Mesenchymal stem cell (in vitro differentiated cells and primary cell): ENCODE results near the gene ARHGEF40.

ENCODE experiments used
- DNase-seq: peaks from one replicate; pipeline ENCODE4 v3.0.0-alpha.2; 2013
- H2AFZ ChIP-seq: one replicate; pipeline ENCODE4 v1.6.1; 2013; ENCODE audit warnings: low read depth, mild to moderate bottlenecking, control low read depth, inconsistent platforms, low read length, moderate library complexity
- H2AK5ac ChIP-seq: 2 replicates; pipeline ENCODE4 v1.6.1; 2013; ENCODE audit warnings: low read length, moderate library complexity, mild to moderate bottlenecking, inconsistent platforms; ENCODE audit not compliant: severe bottlenecking
- H2BK120ac ChIP-seq: one replicate; pipeline ENCODE4 v1.6.1; 2013; ENCODE audit warnings: low read depth, mild to moderate bottlenecking, inconsistent platforms, low read length, moderate library complexity
- H2BK12ac ChIP-seq, 2 experiments: one replicate each; pipeline ENCODE4 v1.6.1; 2013; ENCODE audit warnings: inconsistent platforms in 2 of 2, low read length in 2 of 2, mild to moderate bottlenecking in 2 of 2, moderate library complexity in 2 of 2, control low read depth in 1 of 2
- H2BK15ac ChIP-seq: one replicate; pipeline ENCODE4 v1.6.1; 2013; ENCODE audit warnings: mild to moderate bottlenecking, low read depth, inconsistent platforms; ENCODE audit not compliant: poor library complexity, severe bottlenecking
- H2BK5ac ChIP-seq: 2 replicates; pipeline ENCODE4 v1.6.1; 2013; ENCODE audit warnings: low read depth, mild to moderate bottlenecking, low read length, control low read depth, inconsistent platforms; ENCODE audit not compliant: poor library complexity, severe bottlenecking
- H3K14ac ChIP-seq, 2 experiments: one replicate each; pipeline ENCODE4 v1.6.1; 2013; ENCODE audit warnings: inconsistent platforms in 2 of 2, low read length in 2 of 2, control low read depth in 1 of 2, mild to moderate bottlenecking in 1 of 2, moderate library complexity in 1 of 2
- H3K18ac ChIP-seq, 2 experiments: one replicate each; pipeline ENCODE4 v1.6.1; 2013; ENCODE audit warnings: inconsistent platforms in 2 of 2, low read length in 2 of 2, control low read depth in 1 of 2, low read depth in 1 of 2, mild to moderate bottlenecking in 1 of 2
- H3K23ac ChIP-seq, 2 experiments: one replicate each; pipeline ENCODE4 v1.6.1; 2013; ENCODE audit warnings: inconsistent platforms in 2 of 2, low read length in 2 of 2, mild to moderate bottlenecking in 2 of 2, moderate library complexity in 2 of 2, control low read depth in 1 of 2
- H3K27ac ChIP-seq: 2 replicates; pipeline ENCODE4 v1.5.1; 2013; ENCODE audit warnings: mild to moderate bottlenecking, moderate library complexity, low read length, control low read depth, inconsistent platforms; ENCODE audit not compliant: poor library complexity, severe bottlenecking
- H3K27me3 ChIP-seq, 2 experiments: 2 replicates each; pipeline versions ENCODE4 v1.6.1 to v1.7.0; 2013; ENCODE audit warnings: low read length in 2 of 2, mild to moderate bottlenecking in 2 of 2, moderate library complexity in 2 of 2, control low read depth in 1 of 2, inconsistent platforms in 1 of 2; ENCODE audit not compliant: control insufficient read depth in 1 of 2, insufficient read depth in 1 of 2
- H3K36me3 ChIP-seq, 2 experiments: 2 replicates each; pipeline versions ENCODE4 v1.6.1 to v1.7.0; 2013; ENCODE audit warnings: low read length in 2 of 2, control low read depth in 1 of 2, inconsistent platforms in 1 of 2, low read depth in 1 of 2, mild to moderate bottlenecking in 1 of 2; ENCODE audit not compliant: insufficient read depth in 2 of 2, control insufficient read depth in 1 of 2
- H3K4ac ChIP-seq, 2 experiments: one replicate each; pipeline ENCODE4 v1.6.1; 2013; ENCODE audit warnings: inconsistent platforms in 2 of 2, low read length in 2 of 2, mild to moderate bottlenecking in 2 of 2, moderate library complexity in 2 of 2, control low read depth in 1 of 2, low read depth in 1 of 2
- H3K4me1 ChIP-seq: 2 replicates; pipeline ENCODE4 v1.6.1; 2013; ENCODE audit warnings: low read depth, low read length, control low read depth; ENCODE audit not compliant: control insufficient read depth, insufficient read depth
- H3K4me2 ChIP-seq: 2 replicates; pipeline ENCODE4 v1.6.1; 2013; ENCODE audit warnings: low read length, mild to moderate bottlenecking, inconsistent platforms; ENCODE audit not compliant: poor library complexity, severe bottlenecking
- H3K4me3 ChIP-seq, 2 experiments: 2 replicates each; pipeline versions ENCODE4 v1.5.1 to v1.7.0; 2013; ENCODE audit warnings: low read length in 2 of 2, mild to moderate bottlenecking in 2 of 2, control low read depth in 1 of 2, low read depth in 1 of 2; ENCODE audit not compliant: insufficient read depth in 1 of 2
- H3K79me1 ChIP-seq: replicated peaks from 2 replicates; pipeline ENCODE4 v1.6.1; 2013; ENCODE audit warnings: mild to moderate bottlenecking, control low read depth, low read length, inconsistent platforms; ENCODE audit not compliant: poor library complexity, severe bottlenecking
- H3K9ac ChIP-seq: 2 replicates; pipeline ENCODE4 v1.7.0; 2013; ENCODE audit warnings: mild to moderate bottlenecking, low read length, moderate library complexity
- H3K9me3 ChIP-seq: 2 replicates; pipeline ENCODE4 v1.7.0; 2013; ENCODE audit warnings: mild to moderate bottlenecking, low read length; ENCODE audit not compliant: control insufficient read depth
- H4K8ac ChIP-seq: one replicate; pipeline ENCODE4 v1.6.1; 2013; ENCODE audit warnings: inconsistent platforms, mild to moderate bottlenecking, low read length, moderate library complexity
- H4K91ac ChIP-seq: one replicate; pipeline ENCODE4 v1.6.1; 2013; ENCODE audit warnings: mild to moderate bottlenecking, low read length, inconsistent platforms
- WGBS: methylation state at CpG from one replicate; pipeline ENCODE4 v1.1.7; 2013; ENCODE audit warnings: mixed read lengths; 5-methylcytosine and 5-hydroxymethylcytosine counted together

ARHGEF40 gene

DNA sequence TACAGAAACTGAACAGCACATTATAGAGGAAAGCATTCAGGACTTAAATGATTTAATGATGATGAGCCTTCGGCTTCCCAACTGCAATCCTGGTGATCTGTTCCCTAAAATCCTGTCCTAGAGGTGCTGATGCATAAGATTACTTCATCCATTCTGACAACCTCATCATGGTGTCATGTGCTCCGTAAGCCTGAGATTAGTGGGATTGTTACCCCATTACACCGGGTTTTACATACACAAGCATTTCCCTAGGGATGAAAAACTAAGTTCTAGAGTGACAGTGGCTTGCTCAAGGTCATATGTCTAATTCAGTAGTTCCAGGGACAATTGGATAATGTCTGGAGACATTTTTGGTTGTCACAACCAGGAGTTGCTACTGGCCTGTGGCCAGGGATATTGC lies 32.9 kb upstream of the ARHGEF40 start:
- Histone ChIP-seq H2BK120ac (no peak overlapping the region), H3K18ac (no peak overlapping the region), H3K9ac (no peak overlapping the region), H2AFZ (no peak overlapping the region), H3K23ac (no peak overlapping the region), H3K36me3 (no peaks in the 10 kb centered on the region), H2BK15ac (no peak overlapping the region), H3K14ac (no peak overlapping the region), H3K4me1 (peaks cover 2% of the 10 kb centered on the region), H3K4me3 (no peak overlapping the region), H3K27me3 (peaks cover 21 to 38% of the 10 kb centered on the region in 2 experiments), H2BK5ac (no peak overlapping the region), H4K8ac (no peak overlapping the region), H3K4ac (no peak overlapping the region), H2AK5ac (no peak overlapping the region), H2BK12ac (no peak overlapping the region), H4K91ac (no peak overlapping the region), H3K4me2 (no peak overlapping the region), H3K27ac (no peak overlapping the region), H3K79me1 (no peaks in the 10 kb centered on the region), H3K9me3 (no peaks in the 10 kb centered on the region)
- 85% methylated on average over 1 of the region's 3 CpGs for WGBS
- no peak for DNase-seq

- Histone ChIP-seq H3K4ac (peak overlapping the region in 1 of 2 experiments; percentile 20), H3K4me3 (no peak overlapping the region), H3K23ac (no peak overlapping the region), H3K36me3 (no peaks in the 10 kb centered on the region), H3K79me1 (no peaks in the 10 kb centered on the region), H3K9me3 (no peaks in the 10 kb centered on the region), H3K4me2 (no peak overlapping the region), H3K27me3 (peaks cover 16 to 22% of the 10 kb centered on the region in 2 experiments), H2BK12ac (peak overlapping the region in 1 of 2 experiments; percentile 23), H2AFZ (peak overlapping the region; percentile 47), H4K8ac (no peak overlapping the region), H3K14ac (no peak overlapping the region), H3K4me1 (peaks cover 7% of the 10 kb centered on the region), H2BK120ac (no peak overlapping the region), H3K9ac (peak overlapping the region; percentile 43), H2AK5ac (no peak overlapping the region), H3K18ac (no peak overlapping the region), H2BK15ac (no peak overlapping the region), H2BK5ac (no peak overlapping the region), H4K91ac (no peak overlapping the region), H3K27ac (no peak overlapping the region)
- peak; percentile 42 for DNase-seq
- 65% methylated on average over 7 of the region's 10 CpGs for WGBS
These were observed 31.4 kb upstream of the ARHGEF40 start for GRCh38 chr14:21038441-21039422.

GRCh38 chr14:21039585-21040369 lies 30.3 kb upstream of the ARHGEF40 start:
- no peak overlapping the region for H2BK15ac ChIP-seq
- H3K4me2 ChIP-seq = no peak overlapping the region
- H2AFZ ChIP-seq = peak overlapping the region; percentile 56
- no peak overlapping the region for H3K27ac ChIP-seq
- no peak overlapping the region for H3K4me3 ChIP-seq
- H3K27me3 ChIP-seq = peaks cover 5 to 20% of the 10 kb centered on the region in 2 experiments
- no peak overlapping the region for H2AK5ac ChIP-seq
- no peak overlapping the region for H3K4ac ChIP-seq
- H2BK12ac ChIP-seq = peak overlapping the region in 1 of 2 experiments; percentile 33
- no peaks in the 10 kb centered on the region for H3K36me3 ChIP-seq
- WGBS = 67% methylated on average over 7 of the region's 8 CpGs
- no peaks in the 10 kb centered on the region for H3K79me1 ChIP-seq
- H2BK120ac ChIP-seq = no peak overlapping the region
- no peaks in the 10 kb centered on the region for H3K9me3 ChIP-seq
- peaks cover 7% of the 10 kb centered on the region for H3K4me1 ChIP-seq
- no peak overlapping the region for H4K8ac ChIP-seq
- peak overlapping the region; percentile 43 for H3K9ac ChIP-seq
- peak; percentile 76 for DNase-seq
- no peak overlapping the region for H2BK5ac ChIP-seq
- H3K14ac ChIP-seq = no peak overlapping the region
- H3K18ac ChIP-seq = no peak overlapping the region
- H4K91ac ChIP-seq = no peak overlapping the region
- no peak overlapping the region for H3K23ac ChIP-seq
